BE2C (cell line): ENCODE measurements around the gene SSU72.
"Not testable (repeated sequence)": the region's sequence is repeated elsewhere in the genome, so short reads cannot be mapped to it uniquely, and the experiment has no call there.

Source experiments
- DNase-seq: peaks from one replicate; pipeline ENCODE4 v3.0.0-alpha.2; 2020
- H3K27me3 ChIP-seq: fragments of 250-450 bp; sonication (Bioruptor Pico); 2 replicates; pipeline ENCODE4 v1.5.1; 2020; ENCODE audit warnings: mild to moderate bottlenecking
- H3K36me3 ChIP-seq: fragments of 250-450 bp; sonication (Bioruptor Pico); 2 replicates; pipeline ENCODE4 v1.5.1; 2020; ENCODE audit warnings: mild to moderate bottlenecking
- H3K4me1 ChIP-seq: fragments of 250-450 bp; sonication (Bioruptor Pico); 2 replicates; pipeline ENCODE4 v1.5.1; 2020
- H3K4me3 ChIP-seq: 2 replicates; pipeline ENCODE4 v1.5.1; 2011; ENCODE audit warnings: low read depth, low read length
- H3K9me3 ChIP-seq: fragments of 250-450 bp; sonication (Bioruptor Pico); 2 replicates; pipeline ENCODE4 v1.5.1; 2020
- TF ChIP-seq, protein P1 (sequence below): IDR thresholded peaks from 2 replicates; pipeline ENCODE4 v1.5.1; 2012; ENCODE audit warnings: mild to moderate bottlenecking, low read depth, low read length

SSU72 gene

DNA sequence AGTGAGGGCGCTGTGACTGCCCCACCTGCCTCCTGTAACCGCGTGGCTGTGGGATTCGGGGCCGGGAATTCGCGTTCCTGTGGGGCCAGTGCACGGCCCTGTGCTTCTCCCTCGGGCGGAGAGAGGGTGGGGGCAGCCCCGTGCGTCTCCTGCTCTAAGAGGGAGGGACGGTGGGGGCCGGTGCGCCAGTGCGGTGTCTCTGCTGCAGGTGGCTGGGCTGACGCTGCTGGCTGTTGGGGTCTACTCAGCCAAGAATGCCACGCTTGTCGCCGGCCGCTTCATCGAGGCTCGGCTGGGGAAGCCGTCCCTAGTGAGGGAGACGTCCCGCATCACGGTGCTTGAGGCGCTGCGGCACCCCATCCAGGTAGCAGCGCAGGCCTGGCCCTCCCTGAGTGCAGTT lies 52.1 kb downstream of the SSU72 start:
- not testable (repeated sequence) for H3K9me3 ChIP-seq, H3K27me3 ChIP-seq, DNase-seq, H3K4me1 ChIP-seq, H3K4me3 ChIP-seq
- peaks cover 42% of the 10 kb centered on the region for H3K36me3 ChIP-seq

DNA sequence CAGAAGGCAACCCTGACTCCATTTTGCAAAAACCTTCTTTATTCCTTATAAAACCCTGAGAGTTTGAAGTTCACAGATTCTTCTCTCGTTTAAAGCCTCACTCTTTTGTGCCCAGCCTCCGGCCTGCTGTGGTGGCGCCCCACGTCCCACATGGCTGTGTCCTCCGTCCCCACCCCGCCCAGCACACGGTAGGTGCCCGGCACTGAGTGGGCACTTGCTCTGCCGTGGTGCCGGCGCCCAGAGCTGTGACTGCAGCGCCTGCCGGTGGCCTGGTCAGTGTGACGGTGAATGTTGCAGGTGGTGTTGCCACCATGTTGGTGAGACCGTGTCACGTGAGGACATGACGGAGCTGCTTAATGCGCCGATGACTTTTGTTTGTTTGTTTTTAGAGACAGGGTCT lies 53.3 kb downstream of the SSU72 start:
- peaks cover 42% of the 10 kb centered on the region for H3K36me3 ChIP-seq
- H3K4me3 ChIP-seq, result no peak overlapping the region

GRCh38 chr1:1519805-1520505 lies 54.7 kb downstream of the SSU72 start:
- not testable (repeated sequence) for DNase-seq, H3K27me3 ChIP-seq, H3K4me3 ChIP-seq, H3K9me3 ChIP-seq, H3K4me1 ChIP-seq
- H3K36me3 ChIP-seq, result peaks cover 52% of the 10 kb centered on the region

More for the DNA sequence above, 53.3 kb downstream of the SSU72 start:
- H3K27me3 ChIP-seq, result no peaks in the 10 kb centered on the region
- no peak for DNase-seq
- TF ChIP-seq, protein P1, sequence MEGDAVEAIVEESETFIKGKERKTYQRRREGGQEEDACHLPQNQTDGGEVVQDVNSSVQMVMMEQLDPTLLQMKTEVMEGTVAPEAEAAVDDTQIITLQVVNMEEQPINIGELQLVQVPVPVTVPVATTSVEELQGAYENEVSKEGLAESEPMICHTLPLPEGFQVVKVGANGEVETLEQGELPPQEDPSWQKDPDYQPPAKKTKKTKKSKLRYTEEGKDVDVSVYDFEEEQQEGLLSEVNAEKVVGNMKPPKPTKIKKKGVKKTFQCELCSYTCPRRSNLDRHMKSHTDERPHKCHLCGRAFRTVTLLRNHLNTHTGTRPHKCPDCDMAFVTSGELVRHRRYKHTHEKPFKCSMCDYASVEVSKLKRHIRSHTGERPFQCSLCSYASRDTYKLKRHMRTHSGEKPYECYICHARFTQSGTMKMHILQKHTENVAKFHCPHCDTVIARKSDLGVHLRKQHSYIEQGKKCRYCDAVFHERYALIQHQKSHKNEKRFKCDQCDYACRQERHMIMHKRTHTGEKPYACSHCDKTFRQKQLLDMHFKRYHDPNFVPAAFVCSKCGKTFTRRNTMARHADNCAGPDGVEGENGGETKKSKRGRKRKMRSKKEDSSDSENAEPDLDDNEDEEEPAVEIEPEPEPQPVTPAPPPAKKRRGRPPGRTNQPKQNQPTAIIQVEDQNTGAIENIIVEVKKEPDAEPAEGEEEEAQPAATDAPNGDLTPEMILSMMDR, result no peak
- no peaks in the 10 kb centered on the region for H3K4me1 ChIP-seq
- H3K9me3 ChIP-seq, result no peaks in the 10 kb centered on the region

DNA sequence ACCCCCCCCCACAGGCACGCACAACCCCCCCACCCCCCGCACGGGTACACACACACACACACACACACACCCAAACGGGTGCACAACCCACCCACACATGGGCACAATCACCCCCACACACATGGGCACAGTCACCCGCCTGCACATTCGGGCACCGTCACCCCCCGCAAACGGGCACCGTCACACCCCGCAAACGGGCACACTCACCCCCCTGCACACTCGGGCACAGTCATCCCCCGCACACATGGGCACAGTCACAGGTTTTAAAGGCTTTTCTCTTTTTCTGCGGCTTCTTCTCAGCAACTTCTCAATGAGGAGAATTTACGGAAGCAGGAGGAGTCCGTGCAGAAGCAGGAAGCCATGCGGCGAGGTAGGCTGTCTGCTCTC lies 56.0 kb downstream of the SSU72 start:
- H3K4me1 ChIP-seq, H3K27me3 ChIP-seq, H3K9me3 ChIP-seq, H3K4me3 ChIP-seq, DNase-seq: not testable (repeated sequence)
- peaks cover 53% of the 10 kb centered on the region for H3K36me3 ChIP-seq

- no peaks in the 10 kb centered on the region for H3K27me3 ChIP-seq
These were observed 56.6 kb downstream of the SSU72 start for GRCh38 chr1:1517973-1518620.

DNA sequence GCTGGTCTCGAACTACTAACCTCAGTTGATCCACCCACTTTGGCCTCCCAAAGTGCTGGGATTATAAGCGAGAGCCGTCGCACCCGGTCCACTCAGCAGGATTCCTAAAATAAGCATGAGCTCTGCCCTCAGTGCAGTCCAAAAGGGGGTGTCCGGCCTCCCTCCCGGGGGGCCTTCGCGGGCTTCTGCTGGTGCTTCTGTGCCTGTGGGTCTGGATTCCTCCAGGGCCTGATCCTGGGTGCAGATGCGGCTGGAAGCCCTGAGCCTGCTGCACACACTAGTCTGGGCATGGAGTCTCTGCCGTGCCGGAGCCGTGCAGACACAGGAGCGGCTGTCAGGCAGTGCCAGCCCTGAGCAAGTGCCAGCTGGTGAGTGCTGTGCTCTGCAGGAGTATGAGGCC lies 57.7 kb downstream of the SSU72 start:
- peaks cover 47% of the 10 kb centered on the region for H3K36me3 ChIP-seq
- H3K9me3 ChIP-seq, H3K4me3 ChIP-seq, H3K27me3 ChIP-seq, DNase-seq, H3K4me1 ChIP-seq: not testable (repeated sequence)

More at GRCh38 chr1:1517973-1518620, 56.6 kb downstream of the SSU72 start:
- TF ChIP-seq, protein P1, result no peak
- Histone ChIP-seq H3K4me1 (no peaks in the 10 kb centered on the region), H3K9me3 (no peaks in the 10 kb centered on the region), H3K4me3 (no peak overlapping the region), H3K36me3 (peaks cover 49% of the 10 kb centered on the region)
- DNase-seq, result no peak

DNA sequence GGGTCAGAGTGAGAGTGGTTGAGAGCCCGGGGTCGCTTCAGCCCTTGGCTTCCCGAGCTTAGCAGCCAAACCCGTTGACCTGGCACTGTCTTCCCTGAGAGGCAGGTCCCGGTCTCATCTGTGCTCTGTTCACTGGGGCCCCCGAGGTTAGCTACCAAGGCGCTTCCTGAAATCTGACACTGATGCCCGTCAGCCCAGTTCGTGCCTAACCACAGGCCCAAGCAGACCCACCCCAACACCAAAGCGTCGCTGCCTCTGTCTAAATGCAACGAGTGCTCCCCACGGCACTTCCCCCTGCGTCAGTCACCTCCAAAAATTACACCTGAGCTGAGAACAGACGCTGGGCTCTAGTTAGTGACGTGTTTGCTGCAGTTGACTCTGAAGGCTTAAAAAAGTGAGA lies 60.3 kb downstream of the SSU72 start:
- H3K27me3 ChIP-seq, H3K4me1 ChIP-seq, H3K9me3 ChIP-seq, H3K4me3 ChIP-seq, DNase-seq: not testable (repeated sequence)
- peaks cover 27% of the 10 kb centered on the region for H3K36me3 ChIP-seq

DNA sequence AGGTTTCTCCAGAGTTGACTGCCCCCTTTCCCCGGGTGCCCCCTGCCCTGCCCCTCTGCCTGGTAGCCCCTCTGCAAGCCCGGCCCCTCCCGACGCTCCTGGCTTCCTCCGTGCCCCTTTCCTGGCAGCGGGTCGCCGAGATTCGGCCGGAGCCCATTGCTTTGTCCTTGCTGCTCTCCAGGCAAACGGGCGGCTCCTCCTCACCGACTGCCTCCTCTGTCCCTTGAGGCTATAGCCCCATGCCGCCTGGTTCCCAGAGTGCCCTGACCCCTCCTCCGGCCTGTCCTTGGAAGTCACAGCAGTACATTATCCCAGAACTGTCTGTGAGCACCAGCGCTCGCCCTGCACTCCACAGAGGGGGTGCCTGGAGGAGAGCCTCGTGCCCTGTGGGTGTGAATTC lies 61.0 kb downstream of the SSU72 start:
- not testable (repeated sequence) for H3K27me3 ChIP-seq, DNase-seq, H3K4me1 ChIP-seq, H3K9me3 ChIP-seq
- peaks cover 25% of the 10 kb centered on the region for H3K36me3 ChIP-seq
- H3K4me3 ChIP-seq, result peak overlapping the region; percentile 45

DNA sequence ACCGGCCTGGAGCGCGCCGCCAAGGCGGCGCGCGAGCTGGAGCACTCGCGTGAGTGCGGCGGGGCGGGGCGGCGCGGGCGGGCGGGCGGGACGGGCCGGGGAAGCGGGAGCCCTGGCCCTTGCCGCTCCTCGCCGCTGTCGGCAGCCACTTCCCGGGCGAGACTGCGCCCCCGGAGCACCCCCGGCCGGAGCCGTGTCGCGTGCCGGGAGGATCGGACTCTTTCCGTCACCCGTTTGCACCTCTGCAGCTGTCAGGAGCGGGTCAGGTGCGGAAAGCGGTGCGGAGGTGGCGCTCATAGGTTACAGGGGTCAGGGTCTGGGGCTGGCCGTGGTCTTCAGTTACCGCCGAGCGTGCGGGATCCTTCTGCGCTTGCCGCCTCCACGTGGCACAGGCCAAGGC lies 62.2 kb downstream of the SSU72 start:
- DNase-seq, result not testable (repeated sequence)
- H3K4me3 ChIP-seq, result peak overlapping the region; percentile 62

More for the DNA sequence above, 62.2 kb downstream of the SSU72 start:
- not testable (repeated sequence) for H3K4me1 ChIP-seq, H3K9me3 ChIP-seq, H3K27me3 ChIP-seq
- H3K36me3 ChIP-seq, result peaks cover 20% of the 10 kb centered on the region
